GM12878 (cell line): ENCODE measurements around the gene ZBTB42. TPM values are rescaled to one million over a fixed set of nuclear protein-coding genes. Genes with fewer than 3 reads are reported as not detected.

ENCODE experiments used
- ATAC-seq: fragments of 200-7000 bp; cut with Tn5 transposase; 3 replicates; pipeline ENCODE4 v1.9.1; 2020; ENCODE audit warnings: mild to moderate bottlenecking, moderate library complexity
- BruUV-seq: library from RNA; stranded (reverse); fragments of 400-500 nt; replicated peaks from 2 replicates; lab custom pipeline; 2021; lab: Mats Ljungman, UMichigan
- CTCF ChIA-PET: fragments of 300-600 bp; sonication (Branson Sonifier 250); formaldehyde crosslinking; extraction: SDS; loops from one replicate; lab custom pipeline; 2021; ENCODE audit warnings: inconsistent platforms; lab: Yijun Ruan, JAX
- POLR2A ChIA-PET: fragments of 350-600 bp; formaldehyde crosslinking; extraction: SDS; loops from one replicate; lab custom pipeline; 2021; ENCODE audit warnings: inconsistent platforms; lab: Charles Lee
- RAD21 ChIA-PET: fragments of 300-600 bp; sonication (Branson Sonifier 250); formaldehyde crosslinking; loops from one replicate; lab custom pipeline; 2023; ENCODE audit warnings: antibody characterized with exemption; ENCODE audit not compliant: unreplicated experiment; lab: Charles Lee
- SMC1A ChIA-PET: fragments of 300-600 bp; sonication (Branson Sonifier 250); formaldehyde crosslinking; loops from one replicate; lab custom pipeline; 2023; ENCODE audit not compliant: unreplicated experiment, uncharacterized antibody; lab: Charles Lee
- DNase-seq: peaks from one replicate; pipeline ENCODE4 v3.0.0-alpha.2; 2011; ENCODE audit warnings: low read depth, low spot score
- FAIRE-seq: peaks from 3 replicates; lab custom pipeline; 2011; peaks lifted over from hg19 to GRCh38; lab: Jason Lieb, UNC
- H2AFZ ChIP-seq: 2 replicates; pipeline ENCODE4 v1.6.0; 2011; ENCODE audit warnings: low read depth, low read length, control low read depth; ENCODE audit not compliant: control insufficient read depth
- H3K27ac ChIP-seq: 2 replicates; pipeline ENCODE4 v1.5.1; 2011; ENCODE audit warnings: control low read depth; ENCODE audit not compliant: control insufficient read depth, insufficient read depth
- H3K27me3 ChIP-seq, 2 experiments: replicated peaks in 1 of 2; 2 replicates each; pipeline versions ENCODE4 v1.6.0 to v1.6.1; 2011; ENCODE audit warnings: low read length in 1 of 2; ENCODE audit not compliant: control insufficient read depth in 2 of 2, insufficient read depth in 2 of 2
- H3K36me3 ChIP-seq, 2 experiments: 2 replicates each; pipeline ENCODE4 v1.5.1; 2011; ENCODE audit warnings: low read length in 1 of 2; ENCODE audit not compliant: control insufficient read depth in 2 of 2, insufficient read depth in 2 of 2
- H3K4me1 ChIP-seq: 2 replicates; pipeline ENCODE4 v1.6.1; 2011; ENCODE audit warnings: mild to moderate bottlenecking, low read length, moderate library complexity, mixed read lengths; ENCODE audit not compliant: control insufficient read depth, insufficient read depth
- H3K4me2 ChIP-seq: 2 replicates; pipeline ENCODE4 v1.6.0; 2011; ENCODE audit warnings: control low read depth; ENCODE audit not compliant: control insufficient read depth, insufficient read depth
- H3K4me3 ChIP-seq: fragments of 200-600 bp; sonication (generic); 2 replicates; pipeline ENCODE4 v1.5.1; 2016
- H3K79me2 ChIP-seq: 2 replicates; pipeline ENCODE4 v1.6.0; 2011; ENCODE audit warnings: low read length; ENCODE audit not compliant: control insufficient read depth, insufficient read depth
- H3K9ac ChIP-seq: 2 replicates; pipeline ENCODE4 v1.8.0; 2011; ENCODE audit warnings: low read length, control low read depth, mixed read lengths; ENCODE audit not compliant: control insufficient read depth, insufficient read depth
- H3K9me3 ChIP-seq: replicated peaks from 3 replicates; pipeline ENCODE4 v1.5.1; 2011; ENCODE audit warnings: mild to moderate bottlenecking, low read length; ENCODE audit not compliant: control insufficient read depth, insufficient read depth
- H4K20me1 ChIP-seq: 2 replicates; pipeline ENCODE4 v1.6.0; 2011; ENCODE audit not compliant: control insufficient read depth, insufficient read depth
- FOXK2 ChIP-seq: fragments of 450-650 bp; IDR thresholded peaks from 2 replicates; pipeline ENCODE4 v1.6.1; 2017; ENCODE audit warnings: mild to moderate bottlenecking, moderate library complexity
- GABPA ChIP-seq: IDR thresholded peaks from 2 replicates; pipeline ENCODE4 v1.6.1; 2014; ENCODE audit warnings: antibody characterized with exemption, low read depth, mild to moderate bottlenecking, inconsistent platforms
- KAT2A ChIP-seq: conservative IDR thresholded peaks from 2 replicates; pipeline ENCODE4 v1.6.1; 2011; ENCODE audit warnings: low read depth, low read length; ENCODE audit not compliant: control insufficient read depth
- LARP7 ChIP-seq: fragments of 450-650 bp; IDR thresholded peaks from 2 replicates; pipeline ENCODE4 v1.6.1; 2017; ENCODE audit warnings: mild to moderate bottlenecking
- NBN ChIP-seq: fragments of 450-650 bp; IDR thresholded peaks from 2 replicates; pipeline ENCODE4 v1.6.1; 2016
- PAX8 ChIP-seq: fragments of 450-650 bp; IDR thresholded peaks from 2 replicates; pipeline ENCODE4 v1.6.1; 2017; ENCODE audit warnings: mild to moderate bottlenecking, moderate library complexity
- RB1 ChIP-seq: fragments of 450-650 bp; formaldehyde crosslinking; IDR thresholded peaks from 2 replicates; pipeline ENCODE4 v1.6.1; 2017; ENCODE audit warnings: mild to moderate bottlenecking, borderline replicate concordance
- RCOR1 ChIP-seq: conservative IDR thresholded peaks from 2 replicates; pipeline ENCODE4 v1.6.1; 2012; ENCODE audit warnings: low read depth, low read length, improper control_type of control experiment
- SPI1 ChIP-seq: IDR thresholded peaks from 2 replicates; pipeline ENCODE4 v1.6.1; 2011; ENCODE audit warnings: low read depth, mild to moderate bottlenecking, low read length, moderate library complexity, borderline replicate concordance; ENCODE audit not compliant: insufficient read depth
- TCF12 ChIP-seq: IDR thresholded peaks from 2 replicates; pipeline ENCODE4 v1.6.1; 2011; ENCODE audit warnings: low read depth, mild to moderate bottlenecking, low read length
- YBX1 ChIP-seq: fragments of 450-650 bp; IDR thresholded peaks from 2 replicates; pipeline ENCODE4 v1.6.1; 2016; ENCODE audit warnings: antibody characterized with exemption
- ZNF217 ChIP-seq: fragments of 450-650 bp; IDR thresholded peaks from 2 replicates; pipeline ENCODE4 v1.6.1; 2017; ENCODE audit warnings: antibody characterized with exemption, mild to moderate bottlenecking
- ZNF24 ChIP-seq: fragments of 450-650 bp; IDR thresholded peaks from 2 replicates; pipeline ENCODE4 v1.6.1; 2017; ENCODE audit warnings: antibody characterized with exemption, mild to moderate bottlenecking
- ZSCAN29 ChIP-seq: fragments of 450-650 bp; IDR thresholded peaks from 2 replicates; pipeline ENCODE4 v1.6.1; 2017; ENCODE audit warnings: mild to moderate bottlenecking, moderate library complexity
- WGBS: methylation state at CpG from one replicate; pipeline ENCODE4 v1.1.6; 2016; ENCODE audit warnings: low lambda C conversion rate; ENCODE audit not compliant: insufficient replicate concordance, insufficient coverage; ENCODE audit errors: missing lambda C conversion rate; 5-methylcytosine and 5-hydroxymethylcytosine counted together
- in situ Hi-C: fragments of 300-500 bp; cut with MboI; formaldehyde crosslinking; loops from 9 replicates; pipeline ENCODE4 v1.14.3; 2018; ENCODE audit warnings: mixed read lengths
- intact Hi-C: fragments of 100-400 bp; cut with micrococcal nuclease; formaldehyde crosslinking; loops from one replicate; pipeline ENCODE4 v1.14.2; 2022; ENCODE audit not compliant: unreplicated experiment
- polyA plus RNA-seq, 11 experiments: library from polyadenylated mRNA; depleted of rRNA in 4 of 11; unstranded in 6 of 11; stranded (reverse) in 5 of 11; fragments of >200 nt; fragmentation: Nextera tagmentation in 4 of 11; fragmentation: Illumina TruSeq in 1 of 11; extraction: Ambion mirVana in 4 of 11; extraction: Trizol in 1 of 11; gene quantifications; 1 replicate in 1 of 11; 2 replicates in 10 of 11; pipeline versions ENCODE4 v1.2.1 to v1.2.3, GENCODE V29; 2011 to 2016; ENCODE audit warnings: inconsistent platforms in 2 of 11, missing spikeins in 2 of 11, low read depth in 1 of 11
- total RNA-seq, 4 experiments: library from RNA; depleted of rRNA in 3 of 4; stranded (reverse); fragments of >200 nt in 3 of 4; fragmentation: Illumina TruSeq in 1 of 4; extraction: Trizol in 1 of 4; gene quantifications; 2 replicates each; pipeline versions ENCODE4 v1.2.1 to v1.2.3, GENCODE V29; 2013 to 2021
- TF ChIP-seq, protein P1 (sequence below): IDR thresholded peaks from 2 replicates; pipeline ENCODE4 v1.6.1; 2011; ENCODE audit warnings: low read depth, low read length, improper control_type of control experiment, borderline replicate concordance
- TF ChIP-seq, protein P2 (sequence below): IDR thresholded peaks from 2 replicates; pipeline ENCODE4 v1.6.1; 2012; ENCODE audit warnings: low read depth, low read length, improper control_type of control experiment

The ZBTB42 gene
- total and polyA plus RNA-seq, 10 of the 15 experiments (the other 5 are each of a cell fraction or from before 2014, with no cell fraction given): 0.05 to 1.2 (median 0.37) TPM; not detected in 2

DNA sequence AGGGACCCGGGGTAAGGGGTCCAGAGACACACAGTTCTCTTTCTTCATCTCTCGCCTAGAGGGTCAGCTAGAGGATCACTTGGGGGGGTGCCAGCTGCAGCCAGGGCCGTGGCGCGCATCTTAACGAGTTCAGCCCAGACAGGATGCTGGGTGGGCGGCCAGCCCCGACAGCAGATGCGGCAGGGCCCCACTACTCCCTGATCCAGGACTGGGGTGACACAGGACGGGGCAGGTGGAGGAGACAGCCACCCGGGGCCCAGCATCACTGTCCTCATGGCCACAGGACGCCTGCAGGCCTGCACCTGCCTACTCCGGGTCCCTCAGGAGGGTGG lies 18.1 kb upstream of the ZBTB42 start:
- Histone ChIP-seq H3K4me1 (no peaks in the 10 kb centered on the region), H3K4me2 (no peak overlapping the region), H4K20me1 (no peaks in the 10 kb centered on the region), H3K27me3 (no peaks in the 10 kb centered on the region), H3K9ac (no peak overlapping the region), H3K79me2 (no peaks in the 10 kb centered on the region), H2AFZ (no peak overlapping the region), H3K4me3 (no peak overlapping the region), H3K36me3 (peaks cover 0 to 2% of the 10 kb centered on the region in 2 experiments; a peak in 2 of 4 replicates), H3K27ac (no peak overlapping the region), H3K9me3 (no peaks in the 10 kb centered on the region)
- no peak for FAIRE-seq
- TF ChIP-seq, protein P1, sequence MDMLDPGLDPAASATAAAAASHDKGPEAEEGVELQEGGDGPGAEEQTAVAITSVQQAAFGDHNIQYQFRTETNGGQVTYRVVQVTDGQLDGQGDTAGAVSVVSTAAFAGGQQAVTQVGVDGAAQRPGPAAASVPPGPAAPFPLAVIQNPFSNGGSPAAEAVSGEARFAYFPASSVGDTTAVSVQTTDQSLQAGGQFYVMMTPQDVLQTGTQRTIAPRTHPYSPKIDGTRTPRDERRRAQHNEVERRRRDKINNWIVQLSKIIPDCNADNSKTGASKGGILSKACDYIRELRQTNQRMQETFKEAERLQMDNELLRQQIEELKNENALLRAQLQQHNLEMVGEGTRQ: no peak
- TF ChIP-seq YBX1 (no peak), GABPA (no peak), LARP7 (no peak), SPI1 (no peak), NBN (no peak), RCOR1 (no peak), ZNF217 (no peak), FOXK2 (no peak), PAX8 (no peak), ZNF24 (no peak), RB1 (no peak), TCF12 (no peak), KAT2A (no peak), ZSCAN29 (no peak)
- TF ChIP-seq, protein P2, sequence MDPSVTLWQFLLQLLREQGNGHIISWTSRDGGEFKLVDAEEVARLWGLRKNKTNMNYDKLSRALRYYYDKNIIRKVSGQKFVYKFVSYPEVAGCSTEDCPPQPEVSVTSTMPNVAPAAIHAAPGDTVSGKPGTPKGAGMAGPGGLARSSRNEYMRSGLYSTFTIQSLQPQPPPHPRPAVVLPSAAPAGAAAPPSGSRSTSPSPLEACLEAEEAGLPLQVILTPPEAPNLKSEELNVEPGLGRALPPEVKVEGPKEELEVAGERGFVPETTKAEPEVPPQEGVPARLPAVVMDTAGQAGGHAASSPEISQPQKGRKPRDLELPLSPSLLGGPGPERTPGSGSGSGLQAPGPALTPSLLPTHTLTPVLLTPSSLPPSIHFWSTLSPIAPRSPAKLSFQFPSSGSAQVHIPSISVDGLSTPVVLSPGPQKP: no peak
- WGBS: 71% methylated on average over 13 of the region's 13 CpGs
- ATAC-seq: no peak
- in situ Hi-C loops: no loop called here
- intact Hi-C loops: no loop called here
- CTCF ChIA-PET: no interaction called here
- no TSS peak for BruUV-seq
- SMC1A ChIA-PET: no interaction called here
- DNase-seq: no peak
- POLR2A ChIA-PET: no interaction called here
- RAD21 ChIA-PET: no interaction called here
